GM12878 (cell line): ENCODE data around the gene HES7. TPM values are rescaled to one million over a fixed set of nuclear protein-coding genes. Genes with fewer than 3 reads are reported as not detected.
A peak's percentile ranks its signal among the peaks of the same experiment; 100 is the strongest.

ENCODE experiments used
- ATAC-seq: fragments of 200-7000 bp; cut with Tn5 transposase; 3 replicates; pipeline ENCODE4 v1.9.1; 2020; ENCODE audit warnings: mild to moderate bottlenecking, moderate library complexity
- BruUV-seq: library from RNA; stranded (reverse); fragments of 400-500 nt; replicated peaks from 2 replicates; lab custom pipeline; 2021; lab: Mats Ljungman, UMichigan
- CTCF ChIA-PET: fragments of 300-600 bp; sonication (Branson Sonifier 250); formaldehyde crosslinking; extraction: SDS; loops from one replicate; lab custom pipeline; 2021; ENCODE audit warnings: inconsistent platforms; lab: Yijun Ruan, JAX
- POLR2A ChIA-PET: fragments of 350-600 bp; formaldehyde crosslinking; extraction: SDS; loops from one replicate; lab custom pipeline; 2021; ENCODE audit warnings: inconsistent platforms; lab: Charles Lee
- RAD21 ChIA-PET: fragments of 300-600 bp; sonication (Branson Sonifier 250); formaldehyde crosslinking; loops from one replicate; lab custom pipeline; 2023; ENCODE audit warnings: antibody characterized with exemption; ENCODE audit not compliant: unreplicated experiment; lab: Charles Lee
- SMC1A ChIA-PET: fragments of 300-600 bp; sonication (Branson Sonifier 250); formaldehyde crosslinking; loops from one replicate; lab custom pipeline; 2023; ENCODE audit not compliant: unreplicated experiment, uncharacterized antibody; lab: Charles Lee
- DNase-seq: peaks from one replicate; pipeline ENCODE4 v3.0.0-alpha.2; 2011; ENCODE audit warnings: low read depth, low spot score
- FAIRE-seq: peaks from 3 replicates; lab custom pipeline; 2011; peaks lifted over from hg19 to GRCh38; lab: Jason Lieb, UNC
- H2AFZ ChIP-seq: 2 replicates; pipeline ENCODE4 v1.6.0; 2011; ENCODE audit warnings: low read depth, low read length, control low read depth; ENCODE audit not compliant: control insufficient read depth
- H3K27ac ChIP-seq: 2 replicates; pipeline ENCODE4 v1.5.1; 2011; ENCODE audit warnings: control low read depth; ENCODE audit not compliant: control insufficient read depth, insufficient read depth
- H3K27me3 ChIP-seq, 2 experiments: replicated peaks in 1 of 2; 2 replicates each; pipeline versions ENCODE4 v1.6.0 to v1.6.1; 2011; ENCODE audit warnings: low read length in 1 of 2; ENCODE audit not compliant: control insufficient read depth in 2 of 2, insufficient read depth in 2 of 2
- H3K36me3 ChIP-seq, 2 experiments: 2 replicates each; pipeline ENCODE4 v1.5.1; 2011; ENCODE audit warnings: low read length in 1 of 2; ENCODE audit not compliant: control insufficient read depth in 2 of 2, insufficient read depth in 2 of 2
- H3K4me1 ChIP-seq: 2 replicates; pipeline ENCODE4 v1.6.1; 2011; ENCODE audit warnings: mild to moderate bottlenecking, low read length, moderate library complexity, mixed read lengths; ENCODE audit not compliant: control insufficient read depth, insufficient read depth
- H3K4me2 ChIP-seq: 2 replicates; pipeline ENCODE4 v1.6.0; 2011; ENCODE audit warnings: control low read depth; ENCODE audit not compliant: control insufficient read depth, insufficient read depth
- H3K4me3 ChIP-seq: fragments of 200-600 bp; sonication (generic); 2 replicates; pipeline ENCODE4 v1.5.1; 2016
- H3K79me2 ChIP-seq: 2 replicates; pipeline ENCODE4 v1.6.0; 2011; ENCODE audit warnings: low read length; ENCODE audit not compliant: control insufficient read depth, insufficient read depth
- H3K9ac ChIP-seq: 2 replicates; pipeline ENCODE4 v1.8.0; 2011; ENCODE audit warnings: low read length, control low read depth, mixed read lengths; ENCODE audit not compliant: control insufficient read depth, insufficient read depth
- H3K9me3 ChIP-seq: replicated peaks from 3 replicates; pipeline ENCODE4 v1.5.1; 2011; ENCODE audit warnings: mild to moderate bottlenecking, low read length; ENCODE audit not compliant: control insufficient read depth, insufficient read depth
- H4K20me1 ChIP-seq: 2 replicates; pipeline ENCODE4 v1.6.0; 2011; ENCODE audit not compliant: control insufficient read depth, insufficient read depth
- CBFB ChIP-seq: IDR thresholded peaks from 2 replicates; pipeline ENCODE4 v1.6.1; 2016; ENCODE audit warnings: antibody characterized with exemption, low read depth
- CREM ChIP-seq: IDR thresholded peaks from 2 replicates; pipeline ENCODE4 v1.6.1; 2014; ENCODE audit warnings: antibody characterized with exemption, low read depth
- EGR1 ChIP-seq, 2 experiments: IDR thresholded peaks; 1 replicate in 1 of 2; 2 replicates in 1 of 2; pipeline ENCODE4 v1.6.1; 2011 to 2012; ENCODE audit warnings: low read depth in 2 of 2, low read length in 2 of 2, borderline replicate concordance in 1 of 2, mild to moderate bottlenecking in 1 of 2, moderate library complexity in 1 of 2
- NR2C1 ChIP-seq: fragments of 450-650 bp; IDR thresholded peaks from 2 replicates; pipeline ENCODE4 v1.6.1; 2017; ENCODE audit warnings: antibody characterized with exemption, mild to moderate bottlenecking, moderate library complexity
- POLR2AphosphoS5 ChIP-seq: IDR thresholded peaks from 2 replicates; pipeline ENCODE4 v1.6.1; 2011; ENCODE audit warnings: mild to moderate bottlenecking, low read length, inconsistent platforms
- POU2F2 ChIP-seq: IDR thresholded peaks from 3 replicates; pipeline ENCODE4 v1.6.1; 2011; ENCODE audit warnings: low read depth, mild to moderate bottlenecking, low read length, borderline replicate concordance
- YY1 ChIP-seq: IDR thresholded peaks from 2 replicates; pipeline ENCODE4 v1.6.1; 2011; ENCODE audit warnings: low read depth, mild to moderate bottlenecking, low read length
- ZZZ3 ChIP-seq: IDR thresholded peaks from 2 replicates; pipeline ENCODE4 v1.6.1; 2011; ENCODE audit warnings: low read depth; ENCODE audit not compliant: control insufficient read depth, insufficient read length
- WGBS: methylation state at CpG from one replicate; pipeline ENCODE4 v1.1.6; 2016; ENCODE audit warnings: low lambda C conversion rate; ENCODE audit not compliant: insufficient replicate concordance, insufficient coverage; ENCODE audit errors: missing lambda C conversion rate; 5-methylcytosine and 5-hydroxymethylcytosine counted together
- in situ Hi-C: fragments of 300-500 bp; cut with MboI; formaldehyde crosslinking; loops from 9 replicates; pipeline ENCODE4 v1.14.3; 2018; ENCODE audit warnings: mixed read lengths
- intact Hi-C: fragments of 100-400 bp; cut with micrococcal nuclease; formaldehyde crosslinking; loops from one replicate; pipeline ENCODE4 v1.14.2; 2022; ENCODE audit not compliant: unreplicated experiment
- polyA plus RNA-seq, 11 experiments: library from polyadenylated mRNA; depleted of rRNA in 4 of 11; unstranded in 6 of 11; stranded (reverse) in 5 of 11; fragments of >200 nt; fragmentation: Nextera tagmentation in 4 of 11; fragmentation: Illumina TruSeq in 1 of 11; extraction: Ambion mirVana in 4 of 11; extraction: Trizol in 1 of 11; gene quantifications; 1 replicate in 1 of 11; 2 replicates in 10 of 11; pipeline versions ENCODE4 v1.2.1 to v1.2.3, GENCODE V29; 2011 to 2016; ENCODE audit warnings: inconsistent platforms in 2 of 11, missing spikeins in 2 of 11, low read depth in 1 of 11
- total RNA-seq, 4 experiments: library from RNA; depleted of rRNA in 3 of 4; stranded (reverse); fragments of >200 nt in 3 of 4; fragmentation: Illumina TruSeq in 1 of 4; extraction: Trizol in 1 of 4; gene quantifications; 2 replicates each; pipeline versions ENCODE4 v1.2.1 to v1.2.3, GENCODE V29; 2013 to 2021
- TF ChIP-seq, protein P1 (sequence below): fragments of 450-650 bp; IDR thresholded peaks from 2 replicates; pipeline ENCODE4 v1.6.1; 2018; ENCODE audit warnings: borderline replicate concordance, mild to moderate bottlenecking; ENCODE audit not compliant: partially characterized antibody

Gene HES7
- total and polyA plus RNA-seq, 10 of the 15 experiments (the other 5 are each of a cell fraction or from before 2014, with no cell fraction given), result 0.07 to 1.3 (median 0.63) TPM; not detected in 4

- Histone ChIP-seq H3K27me3 (no peaks in the 10 kb centered on the region), H2AFZ (no peak overlapping the region), H3K4me1 (peaks cover 3% of the 10 kb centered on the region), H3K79me2 (no peaks in the 10 kb centered on the region), H3K27ac (no peak overlapping the region), H3K36me3 (peaks cover 11 to 28% of the 10 kb centered on the region in 2 experiments), H3K9ac (no peak overlapping the region), H4K20me1 (no peaks in the 10 kb centered on the region), H3K9me3 (no peaks in the 10 kb centered on the region), H3K4me2 (no peak overlapping the region), H3K4me3 (no peak overlapping the region)
- no peak for FAIRE-seq
- SMC1A ChIA-PET, result no interaction called here
- no peak for DNase-seq
- no peak for ATAC-seq
- POLR2A ChIA-PET, result interaction anchor here (0.6 kb wide), 1 partner anchor 10 kb away, joined by 4 read pairs; no protein-coding TSS in a partner anchor
- 0 out of 3 replicates have a peak, but pooled peaks have one; percentile 5 for TF ChIP-seq POU2F2
- no peak for TF ChIP-seq ZZZ3
- TF ChIP-seq POLR2AphosphoS5, result peak; percentile 71
- WGBS, result 92% methylated on average over 22 of the region's 22 CpGs
- intact Hi-C loops (no loop called here), in situ Hi-C loops (no loop called here)
- CTCF ChIA-PET, result interaction anchor here (1.1 kb wide), 1 partner anchor 10 kb away, joined by 3 read pairs; no protein-coding TSS in a partner anchor
- RAD21 ChIA-PET, result no interaction called here
- no TSS peak for BruUV-seq
These were observed 19.9 kb upstream of the HES7 start for GRCh38 chr17:8143581-8144400.

- no peak overlapping the region for H3K4me3 ChIP-seq
- 82% methylated on average over 10 of the region's 15 CpGs for WGBS
- in situ Hi-C loops, result no loop called here
- H3K27ac ChIP-seq, result no peak overlapping the region
- H3K27me3 ChIP-seq, result no peaks in the 10 kb centered on the region
- ATAC-seq, result no peak
- peaks cover 3% of the 10 kb centered on the region for H3K4me1 ChIP-seq
- no peaks in the 10 kb centered on the region for H3K9me3 ChIP-seq
- no peaks in the 10 kb centered on the region for H4K20me1 ChIP-seq
- no peak overlapping the region for H2AFZ ChIP-seq
- FAIRE-seq, result no peak
- RAD21 ChIA-PET, result no interaction called here
- no peak for DNase-seq
- POLR2A ChIA-PET, result interaction anchor here (0.6 kb wide), 1 partner anchor 10 kb away, joined by 4 read pairs; no protein-coding TSS in a partner anchor
- no peak overlapping the region for H3K4me2 ChIP-seq
- H3K9ac ChIP-seq, result no peak overlapping the region
- SMC1A ChIA-PET, result no interaction called here
- CTCF ChIA-PET, result interaction anchor here (1.1 kb wide), 1 partner anchor 9 kb away, joined by 3 read pairs; no protein-coding TSS in a partner anchor
- intact Hi-C loops, result no loop called here
- H3K79me2 ChIP-seq, result no peaks in the 10 kb centered on the region
- BruUV-seq, result no TSS peak
- peaks cover 5 to 27% of the 10 kb centered on the region in 2 experiments for H3K36me3 ChIP-seq
- no peak for TF ChIP-seq EGR1 (IDR thresholded peaks at IDR 0.05; ENCODE audit: borderline replicate concordance in 1 of 2, low read depth in 2 of 2, low read length in 2 of 2)
- TF ChIP-seq NR2C1, result no peak
- no peak for TF ChIP-seq CBFB
- no peak for TF ChIP-seq CREM
- TF ChIP-seq, protein P1, sequence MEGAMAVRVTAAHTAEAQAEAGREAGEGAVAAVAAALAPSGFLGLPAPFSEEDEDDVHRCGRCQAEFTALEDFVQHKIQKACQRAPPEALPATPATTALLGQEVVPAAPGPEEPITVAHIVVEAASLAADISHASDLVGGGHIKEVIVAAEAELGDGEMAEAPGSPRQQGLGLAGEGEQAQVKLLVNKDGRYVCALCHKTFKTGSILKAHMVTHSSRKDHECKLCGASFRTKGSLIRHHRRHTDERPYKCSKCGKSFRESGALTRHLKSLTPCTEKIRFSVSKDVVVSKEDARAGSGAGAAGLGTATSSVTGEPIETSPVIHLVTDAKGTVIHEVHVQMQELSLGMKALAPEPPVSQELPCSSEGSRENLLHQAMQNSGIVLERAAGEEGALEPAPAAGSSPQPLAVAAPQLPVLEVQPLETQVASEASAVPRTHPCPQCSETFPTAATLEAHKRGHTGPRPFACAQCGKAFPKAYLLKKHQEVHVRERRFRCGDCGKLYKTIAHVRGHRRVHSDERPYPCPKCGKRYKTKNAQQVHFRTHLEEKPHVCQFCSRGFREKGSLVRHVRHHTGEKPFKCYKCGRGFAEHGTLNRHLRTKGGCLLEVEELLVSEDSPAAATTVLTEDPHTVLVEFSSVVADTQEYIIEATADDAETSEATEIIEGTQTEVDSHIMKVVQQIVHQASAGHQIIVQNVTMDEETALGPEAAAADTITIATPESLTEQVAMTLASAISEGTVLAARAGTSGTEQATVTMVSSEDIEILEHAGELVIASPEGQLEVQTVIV, result no peak
- TF ChIP-seq YY1, result no peak
These were observed 19.1 kb upstream of the HES7 start for GRCh38 chr17:8142887-8143580.
